ENCODE data around the gene PSMG4.

The PSMG4 gene

GRCh38 chr6:3258720-3259490 lies at the start of gene PSMG4 (continued):
- peak; percentile 65 for TF ChIP-seq REST (tag by site-specific recombination; IDR thresholded peaks at IDR 0.05)
- peak; percentile 15; the same call in 1 of the 2 replicates for TF ChIP-seq ZSCAN4 (tag by site-specific recombination; IDR thresholded peaks at IDR 0.05)
- peak; percentile 11; the same call in 1 of the 2 replicates for TF ChIP-seq ZSCAN30 (tag by site-specific recombination; IDR thresholded peaks at IDR 0.05)
- TF ChIP-seq ZNF768 (tag by site-specific recombination; IDR thresholded peaks at IDR 0.05), result 0 out of 2 replicates have a peak, but pooled peaks have one; percentile 6
- TF ChIP-seq KLF17 (tag by site-specific recombination; IDR thresholded peaks at IDR 0.05), result peak; percentile 36; the same call in 1 of the 2 replicates
- TF ChIP-seq ZBTB17 (tag by site-specific recombination; IDR thresholded peaks at IDR 0.05), result peak; percentile 96
- peak; percentile 32 for TF ChIP-seq ZIC2 (tag by site-specific recombination; IDR thresholded peaks at IDR 0.05)
- no peak for TF ChIP-seq ZNF473 (tag by site-specific recombination; IDR thresholded peaks at IDR 0.05)
- peak; percentile 98 for TF ChIP-seq ZNF600 (tag by site-specific recombination; IDR thresholded peaks at IDR 0.05)
- no peak for TF ChIP-seq ZNF639 (tag by site-specific recombination; IDR thresholded peaks at IDR 0.05)
- TF ChIP-seq ZXDB (tag by site-specific recombination; IDR thresholded peaks at IDR 0.05), result peak; percentile 77
- no peak for TF ChIP-seq BCL11B (tag by site-specific recombination; IDR thresholded peaks at IDR 0.05; ENCODE audit: low read depth)
- TF ChIP-seq ZBTB10 (tag by site-specific recombination; IDR thresholded peaks at IDR 0.05), result peak; percentile 27; the same call in 1 of the 2 replicates
- TF ChIP-seq SP7 (tag by site-specific recombination; IDR thresholded peaks at IDR 0.05), result peak; percentile 37; the same call in 1 of the 2 replicates
- TF ChIP-seq IKZF3 (tag by site-specific recombination; IDR thresholded peaks at IDR 0.05), result no peak
- no peak for TF ChIP-seq ELK4 (IDR thresholded peaks at IDR 0.05; ENCODE audit: borderline replicate concordance, low read depth, low read length)
- TF ChIP-seq YY1 (tag by site-specific recombination; IDR thresholded peaks at IDR 0.05), result peak; percentile 53
- TF ChIP-seq ZNF394 (tag by site-specific recombination; IDR thresholded peaks at IDR 0.05; ENCODE audit: borderline replicate concordance), result peak; percentile 88
- TF ChIP-seq ZNF558 (tag by site-specific recombination; IDR thresholded peaks at IDR 0.05), result no peak
- peak; percentile 96 for TF ChIP-seq ZBTB20 (tag by site-specific recombination; IDR thresholded peaks at IDR 0.05)
- TF ChIP-seq ZBTB48 (tag by site-specific recombination; IDR thresholded peaks at IDR 0.05), result 0 out of 2 replicates have a peak, but pooled peaks have one; percentile 41
- no peak for TF ChIP-seq MYNN (tag by site-specific recombination; IDR thresholded peaks at IDR 0.05; ENCODE audit: borderline replicate concordance)
- TF ChIP-seq ZNF777 (tag by site-specific recombination; IDR thresholded peaks at IDR 0.05; ENCODE audit: borderline replicate concordance), result no peak
- 0 out of 2 replicates have a peak, but pooled peaks have one; percentile 39 for TF ChIP-seq ZBTB7A (tag by site-specific recombination; IDR thresholded peaks at IDR 0.05; ENCODE audit: low read depth)
- peak; percentile 59 for TF ChIP-seq ZFHX2 (tag by site-specific recombination; conservative IDR thresholded peaks at IDR 0.05)
- TF ChIP-seq ZNF76 (tag by site-specific recombination; IDR thresholded peaks at IDR 0.05; ENCODE audit: borderline replicate concordance, low read depth), result peak; percentile 69
- no peak for TF ChIP-seq ZNF416 (tag by site-specific recombination; IDR thresholded peaks at IDR 0.05)
- TF ChIP-seq ZNF624 (tag by site-specific recombination; IDR thresholded peaks at IDR 0.05), result no peak

Data from HEK293 (cell line).